Aorta (tissue), 5 donors: Measurements from ENCODE around the gene NOD2. TPM values are rescaled to one million over a fixed set of nuclear protein-coding genes. Genes with fewer than 3 reads are reported as not detected.

ENCODE experiments used
- ATAC-seq: fragments of 200-7000 bp; cut with Tn5 transposase; one replicate; pipeline ENCODE4 v1.9.1; 2022; ENCODE audit warnings: moderate library complexity; ENCODE audit not compliant: low FRiP score
- DNase-seq, 2 donors: peaks; one replicate each; pipeline ENCODE4 v3.0.0-alpha.2; 2020
- H3K27ac ChIP-seq, 2 donors: one replicate each; pipeline ENCODE4 v1.5.1; 2013; ENCODE audit warnings: low read length in 2 of 2, mild to moderate bottlenecking in 2 of 2, moderate library complexity in 2 of 2, control low read depth in 1 of 2, inconsistent platforms in 1 of 2, low read depth in 1 of 2
- H3K27me3 ChIP-seq, 2 donors: one replicate each; pipeline ENCODE4 v1.6.1; 2013; ENCODE audit warnings: control low read depth in 1 of 2, low read length in 1 of 2, mild to moderate bottlenecking in 1 of 2, moderate library complexity in 1 of 2; ENCODE audit not compliant: insufficient read depth in 2 of 2, control insufficient read depth in 1 of 2
- H3K36me3 ChIP-seq, 2 donors: one replicate each; pipeline ENCODE4 v1.6.1; 2013; ENCODE audit warnings: control low read depth in 1 of 2, low read length in 1 of 2, mild to moderate bottlenecking in 1 of 2; ENCODE audit not compliant: insufficient read depth in 2 of 2, control insufficient read depth in 1 of 2
- H3K4me1 ChIP-seq, 2 donors: one replicate each; pipeline ENCODE4 v1.6.1; 2013; ENCODE audit warnings: low read length in 2 of 2, control low read depth in 1 of 2, mild to moderate bottlenecking in 1 of 2, moderate library complexity in 1 of 2; ENCODE audit not compliant: insufficient read depth in 2 of 2, control insufficient read depth in 1 of 2
- H3K4me3 ChIP-seq, 2 donors: one replicate each; pipeline ENCODE4 v1.5.1; 2013; ENCODE audit warnings: low read length in 2 of 2, control low read depth in 1 of 2, mild to moderate bottlenecking in 1 of 2
- H3K9me3 ChIP-seq: one replicate; pipeline ENCODE4 v1.6.1; 2013; ENCODE audit warnings: mild to moderate bottlenecking, low read length; ENCODE audit not compliant: control insufficient read depth
- WGBS, 2 donors: extraction: QIAGEN DNeasy Blood & Tissue Kit; methylation state at CpG; one replicate each; pipeline ENCODE4 v1.1.7; 2013; 5-methylcytosine and 5-hydroxymethylcytosine counted together
- intact Hi-C, 2 donors: fragments of 100-400 bp; cut with DNase I; formaldehyde crosslinking; loops; one replicate each; pipeline versions ENCODE4 v1.14.2 to v1.15.0; 2022
- polyA plus RNA-seq, 2 donors: library from polyadenylated mRNA; stranded (reverse); fragments of 200-250 nt; gene quantifications; one replicate each; pipeline ENCODE4 v1.2.3, GENCODE V29; 2013
- total RNA-seq, 2 donors: library from RNA; stranded (reverse); fragmentation: NEBNext Ultra II Directional; extraction: Animal tissue kit (Norgen Biotek cat#: 25700); gene quantifications; one replicate each; pipeline ENCODE4 v1.2.1, GENCODE V29; 2021
- donor health status: healthy with polysubstance abuse.
- donor health status: Bipolar disorder and iron deficiency.
- donor health status: DM: no; HTN: no; CAD: no.
- donor health status: DM: no; HTN: no; CAD: no.
- donor health status: DM: yes; HTN: yes; CAD: no.

Gene NOD2
- total and polyA plus RNA-seq, 4 donors: 0.31 to 9.3 (median 2.0) TPM

DNA sequence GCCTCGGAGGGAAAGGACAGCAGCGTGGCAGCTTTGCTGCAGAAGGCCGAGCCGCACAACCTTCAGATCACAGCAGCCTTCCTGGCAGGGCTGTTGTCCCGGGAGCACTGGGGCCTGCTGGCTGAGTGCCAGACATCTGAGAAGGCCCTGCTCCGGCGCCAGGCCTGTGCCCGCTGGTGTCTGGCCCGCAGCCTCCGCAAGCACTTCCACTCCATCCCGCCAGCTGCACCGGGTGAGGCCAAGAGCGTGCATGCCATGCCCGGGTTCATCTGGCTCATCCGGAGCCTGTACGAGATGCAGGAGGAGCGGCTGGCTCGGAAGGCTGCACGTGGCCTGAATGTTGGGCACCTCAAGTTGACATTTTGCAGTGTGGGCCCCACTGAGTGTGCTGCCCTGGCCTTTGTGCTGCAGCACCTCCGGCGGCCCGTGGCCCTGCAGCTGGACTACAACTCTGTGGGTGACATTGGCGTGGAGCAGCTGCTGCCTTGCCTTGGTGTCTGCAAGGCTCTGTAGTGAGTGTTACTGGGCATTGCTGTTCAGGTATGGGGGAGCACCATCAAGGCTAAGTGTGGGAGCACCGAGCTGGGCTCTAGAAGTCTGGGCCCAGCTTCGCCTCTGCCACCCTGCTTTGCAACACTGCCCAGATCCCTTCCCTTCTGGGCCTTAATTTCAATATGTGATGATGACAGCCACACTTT is 18.6 kb downstream of the NOD2 start:
- no peak overlapping the region for H3K27ac ChIP-seq
- H3K4me1 ChIP-seq: no peaks in the 10 kb centered on the region
- DNase-seq (peak; percentile 76 to 86), ATAC-seq (peak; percentile 11)
- H3K36me3 ChIP-seq: no peaks in the 10 kb centered on the region
- intact Hi-C loops: no loop called here
- no peaks in the 10 kb centered on the region for H3K27me3 ChIP-seq
- no peaks in the 10 kb centered on the region for H3K9me3 ChIP-seq
- H3K4me3 ChIP-seq: no peak overlapping the region
- 24 to 25% methylated on average over 22 to 25 of the region's 25 CpGs for WGBS, 2 donors

DNA sequence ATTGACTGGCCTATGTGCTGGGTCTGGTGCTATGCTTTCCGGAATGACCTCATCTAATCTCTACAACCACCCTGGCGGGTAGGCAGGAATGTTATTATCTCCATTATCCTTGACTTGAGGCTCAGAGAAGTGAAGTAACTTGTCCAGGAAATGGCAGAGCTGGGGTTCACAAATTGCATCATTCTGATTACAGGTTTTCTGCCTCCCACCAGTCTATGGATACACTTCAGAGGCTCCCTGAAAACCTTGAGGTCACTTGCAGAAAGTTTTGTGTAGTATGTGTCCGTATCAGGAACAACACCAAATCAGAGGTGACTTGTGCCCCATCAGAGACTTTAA is 19.1 kb downstream of the NOD2 start:
- 62 to 73% methylated on average over 3 of the region's 3 CpGs for WGBS, 2 donors

DNA sequence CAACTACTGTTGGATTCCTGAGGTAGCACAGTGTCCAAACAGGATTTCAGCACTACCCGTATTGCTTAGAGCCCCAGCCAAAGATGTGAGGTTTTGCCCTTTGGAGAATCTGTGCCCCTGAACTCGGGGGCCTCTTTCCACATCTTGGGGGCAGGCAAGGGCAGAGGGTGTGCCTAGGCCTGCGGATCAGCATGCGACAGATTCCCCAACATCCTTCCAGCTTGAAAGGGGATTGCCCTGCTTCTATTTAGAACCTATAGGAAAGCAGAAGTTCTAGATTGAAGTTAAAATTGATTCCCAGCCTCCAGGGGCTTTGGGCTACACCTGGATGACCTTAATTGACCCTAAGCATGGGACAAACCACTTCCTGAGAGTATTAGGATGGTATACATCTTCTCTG is 19.6 kb downstream of the NOD2 start:
- ATAC-seq: no peak
- DNase-seq: no peak
- WGBS, 2 donors: 87 to 88% methylated on average over 4 of the region's 4 CpGs
- no peak overlapping the region for H3K4me3 ChIP-seq
- H3K9me3 ChIP-seq: no peaks in the 10 kb centered on the region
- H3K36me3 ChIP-seq: no peaks in the 10 kb centered on the region
- no peaks in the 10 kb centered on the region for H3K4me1 ChIP-seq
- H3K27ac ChIP-seq: no peak overlapping the region
- intact Hi-C loops: no loop called here
- H3K27me3 ChIP-seq: no peaks in the 10 kb centered on the region

More for the DNA sequence above, 19.1 kb downstream of the NOD2 start:
- Histone ChIP-seq H3K4me1 (no peaks in the 10 kb centered on the region), H3K9me3 (no peaks in the 10 kb centered on the region), H3K36me3 (no peaks in the 10 kb centered on the region), H3K27me3 (no peaks in the 10 kb centered on the region), H3K4me3 (no peak overlapping the region), H3K27ac (no peak overlapping the region)
- ATAC-seq: no peak
- DNase-seq: no peak
- intact Hi-C loops: no loop called here

DNA sequence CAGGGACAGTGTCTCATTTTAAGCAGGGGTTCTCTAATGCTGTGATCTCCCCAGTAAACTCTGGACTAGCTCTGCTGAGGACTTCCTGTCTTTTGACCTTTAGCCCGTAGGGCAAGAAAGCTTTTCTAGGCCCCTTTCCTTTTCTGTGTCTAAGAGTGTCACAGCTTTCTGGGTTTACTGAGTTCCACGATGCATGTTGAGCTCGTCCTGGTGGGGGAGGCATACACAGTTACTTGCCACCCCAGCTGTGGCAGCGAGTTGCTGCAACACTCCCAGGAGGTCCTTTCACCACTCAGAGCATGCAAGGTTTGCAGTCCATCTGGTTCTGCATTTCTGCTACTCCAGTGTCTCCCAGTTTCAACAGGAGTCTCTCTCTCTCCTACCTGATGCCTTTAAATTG is 23.7 kb downstream of the NOD2 start:
- no peak overlapping the region for H3K27ac ChIP-seq
- intact Hi-C loops: no loop called here

DNA sequence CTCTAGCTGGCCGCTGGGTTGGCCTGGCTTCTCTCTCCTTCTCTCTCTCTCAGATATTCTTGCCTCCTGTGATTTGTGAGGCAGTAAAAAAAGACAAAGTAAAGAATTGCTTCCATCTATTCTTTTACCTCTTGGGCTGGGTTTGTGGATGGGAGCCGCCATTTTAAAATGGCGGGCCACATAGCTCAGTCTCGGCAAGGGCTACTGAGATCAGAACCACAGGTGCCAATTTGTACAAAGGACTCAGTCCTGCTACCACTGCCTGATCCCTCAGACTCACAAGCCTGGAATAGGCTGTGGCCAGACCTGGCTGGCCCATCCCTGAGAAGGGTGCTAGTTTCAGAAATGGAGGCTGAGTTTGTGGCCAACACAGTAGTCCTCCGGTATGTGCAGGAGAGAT is 24.1 kb downstream of the NOD2 start:
- no peak for ATAC-seq
- Histone ChIP-seq H3K4me1 (no peaks in the 10 kb centered on the region), H3K27me3 (no peaks in the 10 kb centered on the region), H3K4me3 (no peak overlapping the region), H3K27ac (no peak overlapping the region), H3K9me3 (no peaks in the 10 kb centered on the region), H3K36me3 (no peaks in the 10 kb centered on the region)
- no peak for DNase-seq
- intact Hi-C loops: no loop called here
- WGBS, 2 donors: 87% methylated on average over 5 of the region's 5 CpGs

More for the DNA sequence above, 23.7 kb downstream of the NOD2 start:
- Histone ChIP-seq H3K36me3 (no peaks in the 10 kb centered on the region), H3K4me1 (no peaks in the 10 kb centered on the region), H3K9me3 (no peaks in the 10 kb centered on the region), H3K27me3 (no peaks in the 10 kb centered on the region), H3K4me3 (no peak overlapping the region)
- DNase-seq (no peak), ATAC-seq (no peak)
- WGBS, 2 donors: 89 to 94% methylated on average over 4 of the region's 4 CpGs

DNA sequence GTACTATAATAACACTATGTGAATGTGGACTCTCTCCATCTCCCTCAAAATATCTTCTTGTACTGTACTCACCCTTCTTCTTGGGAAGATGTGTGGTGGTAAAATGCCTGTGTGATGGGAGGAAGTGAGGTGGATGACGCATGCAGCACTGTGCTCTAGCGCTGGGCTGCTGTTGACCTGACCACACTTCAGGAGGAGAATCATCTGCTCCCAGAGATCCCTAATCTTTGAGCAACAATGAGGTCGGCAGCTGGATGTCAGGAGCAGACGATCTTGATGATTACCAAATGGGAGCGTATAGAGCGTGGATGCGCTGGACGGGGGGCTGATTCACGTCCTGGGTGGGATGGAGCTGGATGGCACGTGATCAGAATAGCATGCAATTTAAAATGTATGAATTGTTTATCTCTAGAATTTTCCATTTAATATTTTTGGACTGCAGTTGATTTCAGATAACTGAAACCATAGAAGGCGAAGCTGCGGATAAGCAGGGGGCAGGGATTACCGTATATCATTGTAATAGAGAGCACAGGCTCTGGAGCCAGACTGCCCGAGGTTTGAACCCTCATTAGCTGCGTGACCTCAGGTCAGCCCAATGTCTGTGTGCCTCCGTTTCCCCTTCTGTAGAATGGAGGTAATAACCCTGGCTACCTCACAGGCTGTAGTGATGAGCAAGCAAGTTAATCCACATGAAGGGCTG is 24.8 kb downstream of the NOD2 start:
- H3K27me3 ChIP-seq: no peaks in the 10 kb centered on the region
- DNase-seq (no peak), ATAC-seq (no peak)
- H3K36me3 ChIP-seq: no peaks in the 10 kb centered on the region
- no peaks in the 10 kb centered on the region for H3K4me1 ChIP-seq
- WGBS, 2 donors: 51 to 52% methylated on average over 16 of the region's 16 CpGs
- no peak overlapping the region for H3K4me3 ChIP-seq
- intact Hi-C loops: no loop called here
- no peaks in the 10 kb centered on the region for H3K9me3 ChIP-seq
- no peak overlapping the region for H3K27ac ChIP-seq

DNA sequence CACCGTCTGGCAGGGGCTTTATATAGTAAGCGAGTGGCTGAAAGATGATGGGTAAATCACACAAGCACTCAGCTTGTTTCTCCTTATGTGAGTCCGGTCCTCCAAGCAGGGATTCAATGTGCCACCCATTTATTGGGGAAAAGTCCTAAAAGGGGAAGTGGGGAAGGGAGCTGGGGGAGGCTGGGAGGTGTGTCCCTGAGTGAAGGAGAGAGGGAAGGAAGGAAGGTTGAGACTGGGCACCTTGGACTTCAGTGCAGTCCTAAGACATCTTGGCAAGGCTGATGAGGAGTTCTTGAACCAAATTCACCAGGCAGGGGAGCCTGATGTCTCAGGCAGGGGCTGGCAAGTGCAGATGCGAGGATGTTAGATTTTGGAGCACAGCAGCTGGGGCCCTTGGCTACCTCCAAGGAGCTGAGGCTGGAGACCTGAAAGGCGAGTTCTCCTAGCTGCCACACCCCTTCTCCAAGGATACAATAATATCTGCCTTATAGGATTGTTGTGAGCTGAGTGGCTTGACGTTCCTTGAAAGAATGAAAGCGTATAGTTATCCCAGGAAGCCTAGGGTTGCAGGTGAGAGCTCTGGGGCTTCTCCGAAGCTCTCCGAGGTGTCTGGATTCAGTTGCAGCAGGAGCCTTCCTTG is 25.5 kb downstream of the NOD2 start:
- no peak for ATAC-seq
- Histone ChIP-seq H3K27me3 (no peaks in the 10 kb centered on the region), H3K36me3 (no peaks in the 10 kb centered on the region), H3K27ac (no peak overlapping the region), H3K4me1 (no peaks in the 10 kb centered on the region), H3K9me3 (no peaks in the 10 kb centered on the region), H3K4me3 (no peak overlapping the region)
- 78 to 82% methylated on average over 9 of the region's 9 CpGs for WGBS, 2 donors
- no peak for DNase-seq
- intact Hi-C loops: no loop called here

DNA sequence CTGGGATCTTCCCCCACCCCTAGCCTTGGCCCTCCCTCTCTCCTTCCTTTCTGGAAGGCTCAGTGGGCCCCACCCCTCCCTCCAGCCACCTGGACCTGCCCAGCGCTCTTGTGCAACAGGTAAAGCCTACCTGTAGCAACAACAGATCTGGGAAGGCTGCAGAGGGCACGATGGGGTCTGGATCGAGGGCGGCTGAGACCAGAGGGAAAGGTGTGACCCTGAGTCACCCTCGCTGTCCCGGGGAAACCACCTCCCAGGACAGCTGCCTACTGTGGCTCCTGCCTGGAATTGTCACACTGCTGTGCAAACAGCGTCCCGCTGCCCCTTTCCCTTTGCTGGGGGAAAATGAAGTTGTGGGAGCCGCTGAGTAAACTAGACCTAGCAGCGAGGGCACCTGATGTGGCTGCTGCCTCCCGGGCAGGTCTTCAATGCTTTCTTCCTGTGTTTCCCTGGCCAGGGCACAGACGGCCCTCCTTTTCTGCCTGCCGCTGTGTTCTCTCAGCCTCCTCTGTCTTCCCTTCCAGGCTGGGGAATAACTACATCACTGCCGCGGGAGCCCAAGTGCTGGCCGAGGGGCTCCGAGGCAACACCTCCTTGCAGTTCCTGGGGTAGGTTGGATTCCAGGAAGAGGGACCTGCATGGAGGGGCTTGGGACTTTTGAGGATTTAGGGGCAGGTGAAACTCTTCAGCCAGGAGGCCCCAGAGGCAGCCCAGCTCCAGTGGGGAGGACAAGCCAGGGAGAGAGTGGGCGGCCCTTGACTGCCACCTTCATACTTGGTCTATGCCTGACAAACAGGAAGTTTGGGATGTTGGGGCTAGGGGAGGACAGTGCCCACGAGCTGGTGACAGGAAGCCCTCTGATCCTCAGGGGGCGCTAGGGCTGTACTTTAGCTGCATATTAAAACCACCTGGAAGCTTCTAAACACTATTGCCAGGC is 26.3 kb downstream of the NOD2 start:
- Histone ChIP-seq H3K4me3 (no peak overlapping the region), H3K27me3 (no peaks in the 10 kb centered on the region), H3K36me3 (no peaks in the 10 kb centered on the region), H3K9me3 (no peaks in the 10 kb centered on the region), H3K4me1 (no peaks in the 10 kb centered on the region), H3K27ac (no peak overlapping the region)
- intact Hi-C loops: no loop called here
- WGBS, 2 donors: 87 to 90% methylated on average over 20 of the region's 20 CpGs
- ATAC-seq (no peak), DNase-seq (no peak)
